OCI-LY7 (cell line): ENCODE measurements around the gene CCDC60. TPM values are rescaled to one million over a fixed set of nuclear protein-coding genes. Genes with fewer than 3 reads are reported as not detected.
A peak's percentile ranks its signal among the peaks of the same experiment; 100 is the strongest.

ENCODE experiments used
- BruUV-seq: library from RNA; stranded (reverse); fragments of 400-500 nt; replicated peaks from 2 replicates; lab custom pipeline; 2021; lab: Mats Ljungman, UMichigan
- CTCF ChIA-PET: fragments of 300-600 bp; sonication (Branson Sonifier 250); formaldehyde crosslinking; loops from one replicate; lab custom pipeline; 2022; ENCODE audit warnings: antibody characterized with exemption; ENCODE audit not compliant: unreplicated experiment; lab: Charles Lee
- POLR2A ChIA-PET: fragments of 300-600 bp; sonication (Branson Sonifier 250); formaldehyde crosslinking; loops from one replicate; lab custom pipeline; 2022; ENCODE audit warnings: antibody characterized with exemption; lab: Charles Lee
- DNase-seq: peaks from one replicate; pipeline ENCODE4 v3.0.0-alpha.2; 2015; ENCODE audit warnings: low spot score
- H2AFZ ChIP-seq: fragments of 200-600 bp; sonication (generic), shearing (Covaris generic); 2 replicates; pipeline ENCODE4 v1.6.1; 2014; ENCODE audit warnings: mild to moderate bottlenecking, antibody characterized with exemption, low read length, moderate library complexity
- H3K27ac ChIP-seq: fragments of 200-600 bp; sonication (generic); 2 replicates; pipeline ENCODE4 v1.5.1; 2014; ENCODE audit warnings: mixed run types, low read depth, mild to moderate bottlenecking, moderate library complexity, low read length, inconsistent platforms; ENCODE audit not compliant: poor library complexity, severe bottlenecking
- H3K36me3 ChIP-seq: fragments of 200-600 bp; sonication (generic); 2 replicates; pipeline ENCODE4 v1.6.1; 2014; ENCODE audit warnings: mild to moderate bottlenecking, antibody characterized with exemption, low read length, moderate library complexity, mixed read lengths; ENCODE audit not compliant: insufficient read depth
- H3K4me1 ChIP-seq: fragments of 200-600 bp; sonication (generic); 2 replicates; pipeline ENCODE4 v1.5.1; 2014; ENCODE audit warnings: mild to moderate bottlenecking, low read length; ENCODE audit not compliant: insufficient read depth, poor library complexity, severe bottlenecking
- H3K4me2 ChIP-seq: fragments of 200-600 bp; sonication (generic); 2 replicates; pipeline ENCODE4 v1.6.1; 2014; ENCODE audit warnings: mild to moderate bottlenecking, low read length
- H3K4me3 ChIP-seq: fragments of 200-600 bp; sonication (generic); 2 replicates; pipeline ENCODE4 v1.5.1; 2014; ENCODE audit warnings: mild to moderate bottlenecking, low read depth, low read length; ENCODE audit not compliant: poor library complexity, severe bottlenecking
- H3K79me2 ChIP-seq: fragments of 200-600 bp; sonication (generic); 2 replicates; pipeline ENCODE4 v1.6.1; 2016; ENCODE audit warnings: low read depth, mild to moderate bottlenecking, low read length, moderate library complexity, mixed read lengths; ENCODE audit not compliant: insufficient read depth
- H3K9me2 ChIP-seq: fragments of 200-600 bp; sonication (generic); 2 replicates; pipeline ENCODE4 v1.6.1; 2016; ENCODE audit warnings: mild to moderate bottlenecking, low read length, mixed read lengths; ENCODE audit not compliant: insufficient read depth
- H3K9me3 ChIP-seq: fragments of 200-600 bp; sonication (generic); 2 replicates; pipeline ENCODE4 v1.6.1; 2014; ENCODE audit warnings: mild to moderate bottlenecking, mixed run types, low read length, mixed read lengths
- H4K20me1 ChIP-seq: fragments of 200-600 bp; sonication (generic); 2 replicates; pipeline ENCODE4 v1.6.1; 2014; ENCODE audit warnings: mild to moderate bottlenecking, antibody characterized with exemption, low read length, moderate library complexity, mixed read lengths; ENCODE audit not compliant: insufficient read depth
- CTCF ChIP-seq: fragments of 200-600 bp; sonication (generic); conservative IDR thresholded peaks from 2 replicates; pipeline ENCODE4 v1.5.1; 2014; ENCODE audit warnings: mild to moderate bottlenecking, antibody characterized with exemption, low read length, moderate library complexity, mixed read lengths
- EZH2phosphoT487 ChIP-seq: fragments of 200-600 bp; sonication (generic); IDR thresholded peaks from 2 replicates; pipeline ENCODE4 v1.6.1; 2018; ENCODE audit warnings: low read depth, borderline replicate concordance, mild to moderate bottlenecking, mixed run types, antibody characterized with exemption, low read length, moderate library complexity, mixed read lengths
- intact Hi-C: fragments of 100-400 bp; cut with micrococcal nuclease; formaldehyde crosslinking; loops from one replicate; pipeline ENCODE4 v1.10.0; 2022; ENCODE audit not compliant: unreplicated experiment
- total RNA-seq, 2 experiments: library from RNA; depleted of rRNA in 1 of 2; stranded (reverse); fragments of >200 nt in 1 of 2; shearing (Covaris generic) in 1 of 2; gene quantifications; 2 replicates each; pipeline ENCODE4 v1.2.3, GENCODE V29; 2014 to 2022

Gene CCDC60
- total RNA-seq, 2 experiments from 2014 or later, result not detected

DNA sequence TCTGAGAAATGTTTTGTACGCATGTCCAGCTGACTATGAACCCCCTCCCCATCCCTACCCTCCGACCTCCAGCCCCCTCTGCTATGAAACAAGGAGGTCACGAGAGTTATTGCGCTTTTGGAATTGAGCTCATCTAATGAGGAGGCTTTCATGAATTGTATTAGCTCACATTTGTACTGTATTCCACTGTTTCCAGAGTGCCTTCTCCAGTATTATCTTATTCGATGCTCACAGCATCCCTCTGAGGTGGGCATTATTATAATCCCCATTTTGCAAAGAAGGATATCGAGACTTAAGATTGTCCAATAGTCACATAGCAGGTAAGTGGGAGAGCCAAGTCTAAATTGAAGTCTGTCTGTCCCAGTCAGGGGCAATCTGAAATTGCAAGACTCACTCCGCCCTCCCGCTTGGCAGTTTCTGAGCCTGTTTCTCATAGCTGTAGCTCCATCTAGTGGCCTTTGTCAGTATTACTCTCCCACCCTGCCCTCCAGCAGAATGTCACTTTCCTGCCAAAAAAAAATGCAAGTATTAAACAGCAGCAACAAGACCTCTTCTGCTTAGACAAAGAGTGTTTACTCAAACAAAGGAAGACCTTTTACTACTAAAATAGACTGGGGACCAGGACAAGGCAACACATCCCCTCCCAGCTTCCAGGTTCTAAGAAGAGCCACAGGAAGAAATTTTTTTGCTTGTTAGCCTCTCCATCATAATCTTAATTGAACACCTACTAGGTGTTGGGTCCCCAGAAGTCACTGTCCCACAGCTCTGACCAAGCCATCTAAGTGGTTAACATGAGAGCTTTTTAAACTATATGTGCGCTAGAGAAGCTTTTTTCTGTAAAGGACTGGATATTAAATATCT is 210.5 kb downstream of the CCDC60 start:
- no peak overlapping the region for H2AFZ ChIP-seq
- no peaks in the 10 kb centered on the region for H3K4me1 ChIP-seq
- H3K79me2 ChIP-seq, result no peaks in the 10 kb centered on the region
- ChIA-PET CTCF (no interaction called here), POLR2A (interaction anchor here (0.6 kb wide), 1 partner anchor 557 kb away, joined by 3 read pairs; no protein-coding TSS in a partner anchor)
- no peaks in the 10 kb centered on the region for H3K36me3 ChIP-seq
- no peak overlapping the region for H3K27ac ChIP-seq
- no peaks in the 10 kb centered on the region for H3K9me2 ChIP-seq
- no peaks in the 10 kb centered on the region for H4K20me1 ChIP-seq
- peak; percentile 64 for DNase-seq
- no peaks in the 10 kb centered on the region for H3K9me3 ChIP-seq
- H3K4me3 ChIP-seq, result no peak overlapping the region
- intact Hi-C loops, result loop anchor here (1.0 kb wide), 1 partner anchor 101 kb away; no protein-coding TSS in a partner anchor
- no peak overlapping the region for H3K4me2 ChIP-seq
- no TSS peak for BruUV-seq
- TF ChIP-seq EZH2phosphoT487 (no peak), CTCF (peak; percentile 89)

GRCh38 chr12:119546340-119546739 is 211.8 kb downstream of the CCDC60 start:
- Histone ChIP-seq H3K9me2 (no peaks in the 10 kb centered on the region), H3K36me3 (no peaks in the 10 kb centered on the region), H3K4me1 (no peaks in the 10 kb centered on the region), H2AFZ (no peak overlapping the region), H3K4me2 (no peak overlapping the region), H3K79me2 (no peaks in the 10 kb centered on the region), H4K20me1 (no peaks in the 10 kb centered on the region), H3K27ac (no peak overlapping the region), H3K9me3 (no peaks in the 10 kb centered on the region), H3K4me3 (no peak overlapping the region)
- ChIA-PET CTCF (no interaction called here), POLR2A (interaction anchor here (0.6 kb wide), 1 partner anchor 400 kb away, joined by 3 read pairs; no protein-coding TSS in a partner anchor)
- no TSS peak for BruUV-seq
- no peak for TF ChIP-seq EZH2phosphoT487
- DNase-seq, result peak; percentile 1
- intact Hi-C loops, result no loop called here

- H4K20me1 ChIP-seq, result no peaks in the 10 kb centered on the region
- DNase-seq, result no peak
- no peak overlapping the region for H3K27ac ChIP-seq
- no TSS peak for BruUV-seq
- no peak overlapping the region for H3K4me3 ChIP-seq
- TF ChIP-seq CTCF (no peak), EZH2phosphoT487 (no peak)
- intact Hi-C loops, result no loop called here
- ChIA-PET POLR2A (no interaction called here), CTCF (no interaction called here)
- no peak overlapping the region for H3K4me2 ChIP-seq
- no peaks in the 10 kb centered on the region for H3K36me3 ChIP-seq
- H3K9me2 ChIP-seq, result no peaks in the 10 kb centered on the region
- H3K79me2 ChIP-seq, result no peaks in the 10 kb centered on the region
- no peaks in the 10 kb centered on the region for H3K4me1 ChIP-seq
- H2AFZ ChIP-seq, result no peak overlapping the region
- no peaks in the 10 kb centered on the region for H3K9me3 ChIP-seq
Observed at GRCh38 chr12:119547001-119547400, 212.5 kb downstream of the CCDC60 start.
